AG08396 (cell line): ENCODE data around the gene RDH14.

ENCODE experiments used
- DNase-seq: peaks from one replicate; pipeline ENCODE4 v3.0.0; 2012; ENCODE audit warnings: low spot score, mixed read lengths

The RDH14 gene, protein sequence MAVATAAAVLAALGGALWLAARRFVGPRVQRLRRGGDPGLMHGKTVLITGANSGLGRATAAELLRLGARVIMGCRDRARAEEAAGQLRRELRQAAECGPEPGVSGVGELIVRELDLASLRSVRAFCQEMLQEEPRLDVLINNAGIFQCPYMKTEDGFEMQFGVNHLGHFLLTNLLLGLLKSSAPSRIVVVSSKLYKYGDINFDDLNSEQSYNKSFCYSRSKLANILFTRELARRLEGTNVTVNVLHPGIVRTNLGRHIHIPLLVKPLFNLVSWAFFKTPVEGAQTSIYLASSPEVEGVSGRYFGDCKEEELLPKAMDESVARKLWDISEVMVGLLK

DNA sequence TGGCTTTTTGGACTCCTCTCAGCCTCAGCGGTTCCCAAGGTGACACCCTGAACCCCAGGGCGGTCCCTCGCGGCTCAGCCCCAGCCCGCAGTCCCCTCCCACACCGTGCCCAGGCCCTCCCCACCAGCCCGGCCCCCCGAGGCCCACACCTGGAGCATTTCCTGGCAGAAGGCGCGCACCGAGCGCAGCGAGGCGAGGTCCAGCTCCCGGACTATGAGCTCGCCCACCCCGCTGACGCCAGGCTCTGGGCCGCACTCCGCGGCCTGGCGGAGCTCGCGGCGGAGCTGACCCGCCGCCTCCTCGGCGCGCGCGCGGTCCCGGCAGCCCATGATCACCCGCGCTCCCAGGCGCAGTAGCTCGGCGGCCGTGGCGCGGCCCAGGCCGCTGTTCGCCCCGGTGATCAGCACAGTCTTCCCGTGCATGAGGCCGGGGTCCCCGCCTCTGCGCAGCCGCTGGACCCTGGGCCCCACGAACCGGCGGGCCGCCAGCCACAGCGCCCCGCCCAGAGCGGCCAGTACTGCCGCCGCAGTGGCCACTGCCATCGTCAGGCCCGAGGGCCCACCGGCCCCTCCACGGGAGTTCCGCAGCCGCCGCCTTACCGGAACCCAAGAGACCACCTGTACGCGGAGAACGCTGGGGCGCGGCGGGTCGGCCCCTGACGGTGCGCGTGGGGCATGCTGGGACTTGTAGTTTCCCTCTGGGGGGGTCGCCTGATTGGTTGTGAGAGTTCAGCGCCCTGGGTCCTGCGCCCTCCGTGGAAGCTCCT, at the start of gene RDH14:
RDH14 (minus strand) TSS at position 623 of the 766 bp plus-strand sequence; CDS start at position 542, 81 bp downstream.
- DNase-seq: peak; percentile 93

DNA sequence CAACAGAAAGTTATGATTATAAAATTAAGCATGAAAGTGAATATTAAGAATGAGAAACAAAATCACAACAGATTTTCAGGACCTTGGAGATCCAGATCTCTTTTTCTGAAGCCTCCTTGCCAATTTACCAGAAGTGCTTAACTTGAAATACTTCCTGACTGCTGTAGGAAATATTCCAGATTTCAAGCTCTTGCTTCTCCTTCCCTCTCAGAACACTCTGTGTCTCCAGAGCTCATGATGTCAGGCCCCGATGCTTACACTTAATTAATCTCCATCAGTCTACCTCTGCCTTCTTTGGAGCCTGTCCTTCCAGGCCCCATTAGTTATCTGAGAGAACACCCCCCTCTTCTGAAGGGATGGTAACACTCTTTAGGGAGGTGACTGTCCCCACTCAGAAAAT, 49.6 kb upstream of the RDH14 start:
- no peak for DNase-seq

DNA sequence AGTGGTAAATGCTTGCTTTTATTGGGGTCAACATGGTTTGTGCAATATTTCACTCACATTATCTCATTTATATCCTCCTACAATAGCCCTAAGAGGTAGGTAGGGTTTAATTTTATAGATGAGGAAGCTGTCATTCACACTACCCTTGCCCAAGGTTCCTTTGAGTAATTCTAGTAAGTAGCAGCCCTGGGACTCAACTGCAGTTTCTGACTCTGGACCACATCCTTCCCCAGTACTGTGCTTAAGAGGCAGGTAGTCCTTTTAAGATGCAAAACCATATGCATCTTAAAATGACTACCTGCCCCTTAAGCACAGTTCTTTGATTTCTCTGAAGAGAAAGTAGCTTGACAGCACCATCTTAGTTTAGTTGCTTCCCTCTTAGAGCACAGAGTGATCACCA, 44.7 kb upstream of the RDH14 start:
- no peak for DNase-seq

DNA sequence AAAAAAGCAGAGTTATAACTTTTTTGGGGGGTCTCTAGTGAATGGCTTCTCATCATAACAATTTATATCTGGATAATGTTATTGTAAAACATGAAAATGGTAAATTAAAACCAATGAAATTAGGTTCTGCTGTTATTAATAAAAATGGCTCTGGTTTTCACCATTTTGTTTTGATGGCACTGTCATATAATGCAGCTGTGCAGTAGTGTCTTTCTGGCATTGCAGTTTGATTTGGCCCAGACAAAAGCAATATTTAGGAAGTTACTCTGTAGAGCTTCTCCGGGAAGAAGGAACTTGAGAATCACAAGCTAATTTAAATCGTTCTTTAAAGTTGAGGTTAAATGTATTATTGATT, 44.1 kb upstream of the RDH14 start:
- DNase-seq: no peak

DNA sequence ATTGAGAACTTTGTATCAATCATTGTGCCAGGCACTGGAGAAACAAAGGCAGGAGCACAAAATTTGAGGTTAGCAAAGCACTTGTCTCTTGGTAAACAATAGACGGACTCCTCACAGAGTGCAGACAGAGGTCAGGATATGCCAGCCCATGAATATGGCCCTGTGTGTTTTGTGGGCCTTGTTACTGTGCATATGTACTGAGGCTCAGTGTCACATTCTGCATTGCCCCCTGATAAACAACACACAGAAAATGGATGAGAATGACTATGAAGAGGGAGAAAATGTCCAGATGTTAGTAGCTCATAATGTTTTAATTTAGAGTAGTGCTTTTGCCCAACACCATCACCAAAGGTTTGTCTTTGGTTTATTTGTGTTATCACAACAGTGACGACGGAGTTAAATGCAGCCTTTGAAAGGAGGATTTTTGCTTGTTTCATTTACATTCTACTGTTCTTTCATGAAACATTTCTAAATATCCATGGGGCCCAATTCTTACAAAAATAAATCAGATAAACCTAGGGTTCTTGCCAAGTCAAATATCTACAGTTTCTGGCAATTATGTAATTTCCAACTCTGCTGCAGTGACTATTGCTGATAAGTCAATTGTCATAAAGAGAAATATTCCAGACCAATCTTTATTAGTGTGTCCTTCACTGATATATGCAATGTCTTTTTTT, 43.5 kb upstream of the RDH14 start:
- DNase-seq: no peak

DNA sequence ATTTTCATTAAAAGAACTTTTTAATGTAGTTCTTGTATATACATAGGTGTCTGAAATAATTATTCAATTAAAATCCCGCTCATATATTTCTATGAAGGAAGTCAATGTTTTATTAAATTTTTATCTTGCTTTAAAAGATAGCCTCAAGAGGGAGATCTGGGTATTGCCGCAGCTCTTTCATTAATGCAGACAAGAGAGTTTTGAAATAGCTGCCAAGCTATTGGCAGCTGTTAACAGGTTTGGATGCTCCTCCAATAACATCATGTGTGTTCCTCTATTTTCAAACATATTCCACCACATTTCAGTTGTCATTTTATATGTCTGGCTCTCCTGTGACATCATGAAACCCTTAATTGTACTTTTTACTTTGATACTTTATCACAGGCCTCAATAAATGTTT, 41.8 kb upstream of the RDH14 start:
- DNase-seq: no peak

DNA sequence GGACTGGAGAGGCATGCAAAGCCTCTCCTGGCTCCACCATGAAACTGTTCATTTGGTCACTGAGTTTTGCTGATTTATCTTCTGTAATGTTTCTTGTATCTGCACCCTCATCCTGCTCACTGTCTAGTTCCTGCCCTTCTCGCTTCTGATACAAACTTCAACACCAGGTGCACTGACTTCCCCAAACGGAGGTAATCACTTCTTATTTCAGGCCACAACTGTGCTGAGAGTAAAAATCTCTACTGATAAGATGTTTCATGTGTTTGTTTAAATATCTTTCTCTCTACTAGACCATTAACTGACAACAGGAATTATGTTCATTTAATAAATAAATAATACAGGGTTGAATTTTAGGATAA, 39.8 kb upstream of the RDH14 start:
- no peak for DNase-seq

DNA sequence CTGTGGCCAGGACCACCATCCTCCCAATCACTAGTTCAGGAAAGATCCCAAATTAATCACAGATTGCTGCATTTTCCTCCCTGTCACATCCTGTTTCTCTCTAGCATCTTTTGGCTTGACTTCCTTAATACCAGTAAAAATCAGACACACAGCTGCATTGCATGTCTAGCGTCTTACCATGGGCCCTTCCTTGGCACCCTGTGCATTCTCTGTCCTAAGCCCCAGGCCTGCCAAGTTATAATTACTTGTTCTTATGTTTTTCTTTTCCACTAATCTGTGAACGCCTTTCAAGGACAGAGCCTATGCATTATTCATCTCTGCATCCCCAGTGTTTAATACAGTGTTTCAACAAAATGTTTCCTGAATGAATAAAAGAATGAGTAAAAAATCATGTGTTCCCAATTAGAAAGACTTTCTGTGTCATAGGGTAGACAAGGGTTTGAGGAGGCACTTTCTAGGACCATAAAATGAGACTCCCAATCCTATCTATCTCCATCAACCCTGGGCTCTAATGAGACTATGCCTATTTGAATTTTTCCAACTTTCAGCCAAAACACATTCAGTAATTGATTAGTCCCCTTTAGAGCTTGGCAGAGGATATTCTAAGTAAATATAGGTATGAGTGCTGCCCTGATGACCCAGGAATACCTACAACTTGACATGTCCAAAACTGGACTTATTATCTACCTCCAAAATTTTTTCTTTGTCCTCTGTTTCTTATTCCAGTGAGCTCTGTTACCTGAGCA, 39.2 kb upstream of the RDH14 start:
- no peak for DNase-seq

DNA sequence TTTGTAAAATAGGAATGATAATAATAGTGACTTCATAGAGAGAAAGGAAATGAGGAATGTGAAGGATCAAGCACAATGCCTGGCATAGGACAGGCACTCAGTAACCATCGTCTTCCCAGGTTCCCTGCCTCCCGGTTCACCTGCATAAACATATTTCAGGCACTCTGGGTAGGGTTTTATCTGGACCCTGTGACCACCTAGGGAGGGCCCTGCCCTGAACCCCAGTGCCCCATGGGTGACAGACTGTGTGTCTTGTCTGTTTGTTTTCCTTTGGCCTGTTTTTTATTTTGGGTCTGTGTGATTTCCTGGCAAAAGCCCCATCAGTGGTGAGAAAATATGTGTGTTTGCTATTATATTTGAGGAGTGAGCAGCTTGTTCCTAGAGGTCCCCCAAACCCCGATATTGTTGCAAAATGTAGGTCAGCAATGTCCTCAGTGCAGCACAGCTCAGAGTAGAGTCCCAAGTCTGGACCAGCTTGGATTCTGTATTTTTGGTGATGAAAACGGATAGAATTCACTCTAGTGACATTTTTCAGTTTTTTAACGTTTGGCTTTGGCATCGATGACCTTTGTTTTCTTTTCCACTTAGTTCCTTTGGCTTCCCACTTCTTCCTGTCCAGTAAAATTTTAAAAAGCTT, 38.5 kb upstream of the RDH14 start:
- DNase-seq: no peak

DNA sequence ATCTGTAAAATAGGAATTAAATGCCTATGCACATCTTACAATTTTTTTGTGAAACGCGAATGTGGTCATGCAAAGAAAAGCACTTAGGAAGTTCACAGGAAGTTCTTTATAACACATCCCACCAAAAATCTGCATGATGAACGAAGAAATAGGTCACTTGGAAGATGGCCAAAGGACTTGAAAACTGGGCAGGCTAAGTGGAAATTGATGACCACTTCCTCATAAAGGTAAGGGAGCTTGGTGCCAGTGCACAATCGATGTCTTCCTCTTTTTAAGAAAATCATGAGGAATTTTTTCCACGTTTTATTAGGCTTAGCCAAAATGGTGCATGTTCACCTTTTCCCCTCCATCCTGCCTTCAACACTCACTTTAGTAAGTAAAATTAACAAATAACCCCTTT, 37.2 kb upstream of the RDH14 start:
- DNase-seq: no peak

DNA sequence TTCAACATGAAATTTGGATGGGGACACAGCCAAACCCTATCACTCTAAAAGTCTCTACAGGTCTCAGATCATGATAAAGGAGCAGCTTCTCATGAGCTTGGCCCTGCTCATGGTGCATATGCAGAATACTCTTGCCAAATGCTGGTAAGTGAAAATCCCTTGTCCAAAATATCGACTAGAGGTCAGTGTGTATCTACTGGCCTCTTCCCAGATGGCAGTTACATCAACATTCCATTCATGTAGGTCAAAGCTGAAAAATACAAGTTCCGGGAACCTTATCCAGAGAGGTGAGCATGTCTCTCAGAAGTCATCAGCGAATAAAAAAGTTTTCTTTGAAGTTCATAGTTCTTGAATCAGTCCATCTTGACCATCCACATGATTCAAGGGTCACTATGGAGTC, 36.5 kb upstream of the RDH14 start:
- DNase-seq: no peak

DNA sequence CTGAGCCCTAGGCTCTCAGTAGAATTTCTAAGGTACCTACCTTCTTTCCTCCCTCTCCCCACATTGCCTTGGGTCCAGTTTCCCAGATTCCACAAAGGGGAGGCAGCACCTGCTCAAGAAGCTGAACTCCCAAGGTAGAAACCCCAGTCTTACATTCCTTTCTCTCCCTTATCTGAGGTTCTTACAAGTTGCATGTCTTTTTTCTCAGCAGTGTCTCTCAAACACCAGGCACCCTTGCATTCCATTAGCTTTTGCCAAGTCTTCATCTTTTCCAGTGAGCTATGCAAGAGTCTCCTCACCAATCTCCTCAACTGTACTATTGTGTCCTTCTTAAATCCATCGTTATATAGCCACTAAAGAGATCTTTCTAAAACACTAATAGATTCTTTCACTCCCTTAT, 33.0 kb upstream of the RDH14 start:
- DNase-seq: no peak

DNA sequence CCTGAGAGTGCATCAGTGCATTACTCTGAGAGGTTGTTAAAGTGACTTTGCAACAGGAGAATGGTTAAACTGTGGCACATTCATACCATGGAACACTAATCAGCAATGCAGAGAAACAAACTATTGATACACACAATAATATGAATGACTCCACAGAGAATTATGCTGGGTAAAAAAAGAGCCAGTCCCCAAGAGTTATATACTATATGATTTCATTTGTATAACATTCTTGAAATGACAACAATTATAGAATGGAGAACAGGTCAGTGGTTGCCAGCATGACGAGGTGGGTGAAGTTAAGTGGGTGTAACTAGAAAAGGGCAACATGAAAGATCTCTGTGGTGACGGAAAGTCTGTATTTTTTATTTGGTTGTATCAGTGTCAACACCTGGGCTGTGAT, 31.9 kb upstream of the RDH14 start:
- no peak for DNase-seq

DNA sequence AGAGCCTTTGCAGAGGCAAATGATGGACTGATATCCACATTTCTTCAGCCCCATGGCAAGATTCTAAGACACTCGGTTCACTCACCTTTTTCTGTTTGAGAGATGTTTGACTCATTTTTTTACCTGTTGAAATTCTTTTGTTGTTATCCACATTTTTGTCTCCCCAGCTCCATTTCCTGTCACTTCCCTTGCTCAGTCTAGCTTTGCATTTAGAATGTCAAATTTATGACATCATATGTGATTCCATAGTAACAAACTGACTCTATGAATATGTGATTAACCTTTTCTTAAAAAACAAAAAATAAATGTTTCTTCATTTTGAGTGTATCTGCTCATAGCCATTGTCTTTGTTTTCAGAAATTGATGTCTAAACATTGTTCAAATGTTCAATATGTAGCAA, 28.9 kb upstream of the RDH14 start, which contains the start of gene NT5C1B:
NT5C1B (minus strand) TSS at position 216 of the 400 bp plus-strand sequence; CDS start at position 115, 101 bp downstream.
- no peak for DNase-seq

DNA sequence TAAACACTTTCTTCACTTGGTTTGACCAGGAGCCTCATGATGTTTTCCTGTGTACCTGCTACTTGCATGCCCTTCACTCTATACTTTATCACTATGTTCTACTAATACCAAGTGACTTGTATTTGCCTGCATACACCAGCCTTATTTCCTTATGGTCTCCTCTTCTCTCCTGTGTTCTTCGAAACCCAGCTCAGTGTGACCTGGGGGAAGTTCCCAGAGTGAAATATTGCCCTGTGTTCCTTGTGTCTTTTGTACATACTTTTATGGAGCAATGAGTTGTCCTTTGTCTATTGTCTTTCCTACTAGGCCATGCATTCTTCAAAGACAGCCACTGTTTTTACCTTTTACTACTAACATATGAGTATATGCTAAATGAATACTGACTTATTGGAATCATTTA, 28.3 kb upstream of the RDH14 start:
- no peak for DNase-seq

DNA sequence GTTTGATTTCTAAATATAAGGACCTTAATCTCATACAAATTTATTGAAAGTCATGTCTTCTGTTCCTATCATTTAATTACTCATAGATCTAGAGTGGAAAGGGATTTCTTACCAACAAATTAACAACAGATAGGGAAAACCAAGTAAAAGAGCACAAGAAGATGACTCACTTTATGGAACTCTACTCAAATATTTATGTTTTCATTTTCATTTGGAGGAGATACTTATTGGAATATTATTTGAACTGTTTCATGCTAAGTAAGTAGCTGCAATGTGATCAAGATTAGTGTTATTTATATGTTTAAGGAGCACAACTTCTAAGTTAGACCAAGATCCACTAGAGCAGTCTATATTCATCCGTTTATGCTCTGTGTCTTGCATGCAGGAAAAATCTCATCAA, 27.6 kb upstream of the RDH14 start:
- DNase-seq: no peak

DNA sequence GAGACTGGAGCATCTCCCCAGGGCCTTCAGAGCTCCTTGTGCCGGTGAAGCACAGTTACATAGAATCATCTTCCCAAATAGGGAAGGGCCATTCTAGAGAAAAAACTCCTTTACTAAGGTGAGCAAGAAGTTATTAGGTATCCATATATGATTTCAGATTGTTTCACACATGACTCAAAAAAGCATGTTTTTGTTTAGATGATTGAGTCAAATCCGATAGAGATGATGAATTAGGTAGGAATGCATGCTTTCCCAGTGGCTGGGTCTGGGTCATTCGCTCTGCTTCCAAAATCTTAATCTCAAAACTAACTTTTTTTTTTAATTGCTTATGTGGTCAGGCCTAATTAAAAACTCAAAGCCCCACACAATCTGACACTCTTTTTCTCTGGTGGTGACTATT, 25.1 kb upstream of the RDH14 start:
- DNase-seq: peak; percentile 20

DNA sequence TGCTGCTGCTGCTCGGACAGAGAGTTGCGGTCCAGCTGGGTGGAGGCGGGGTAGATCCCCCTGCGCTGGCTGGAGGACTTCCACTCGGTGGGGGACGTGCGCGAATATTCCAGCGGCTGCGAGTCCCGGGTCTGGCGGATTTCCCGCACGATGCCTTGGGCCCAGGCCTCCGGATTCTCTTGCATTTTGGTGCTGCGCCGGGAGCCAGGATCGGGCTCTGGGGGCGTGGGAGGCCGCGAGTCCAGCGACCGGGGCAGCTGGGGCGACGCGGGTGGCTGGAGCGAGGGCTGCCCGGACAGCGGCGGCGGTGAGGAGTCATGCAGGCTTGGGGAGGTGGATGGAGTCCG, 24.1 kb upstream of the RDH14 start:
- no peak for DNase-seq

DNA sequence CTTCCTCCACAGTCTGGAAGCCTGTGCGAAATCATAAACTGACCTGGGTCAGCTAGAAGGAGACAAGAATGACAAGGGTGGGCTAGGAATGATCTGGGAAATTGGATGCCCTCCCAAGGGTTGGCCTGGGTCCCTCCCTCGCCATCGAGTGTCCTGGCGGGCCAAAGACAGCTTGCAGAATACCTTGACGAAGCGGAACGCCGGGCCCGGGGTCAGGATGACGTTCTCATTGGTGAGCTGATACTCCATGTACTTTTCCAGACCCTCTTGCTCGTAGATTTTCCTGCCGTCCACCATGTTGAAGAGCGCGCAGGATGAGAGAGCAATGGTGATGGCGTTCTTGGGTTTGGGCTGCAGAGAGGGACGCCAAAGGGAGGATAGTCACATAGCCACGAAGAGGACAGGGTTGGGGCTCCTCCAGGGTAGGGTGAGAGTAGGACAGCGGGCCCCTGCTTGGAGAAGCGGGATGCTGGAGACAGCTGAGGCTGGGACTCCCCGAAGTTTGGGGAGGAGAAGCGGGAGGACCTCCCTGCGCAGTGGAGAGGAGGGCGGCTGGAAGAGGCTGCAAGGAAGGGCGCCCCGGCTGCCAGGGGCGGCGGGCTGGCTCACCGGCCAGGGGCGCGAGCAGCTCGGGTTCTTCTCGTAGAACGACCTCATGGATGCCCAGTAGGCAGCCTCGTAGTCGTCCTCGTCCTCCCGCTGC, 23.6 kb upstream of the RDH14 start:
- no peak for DNase-seq

DNA sequence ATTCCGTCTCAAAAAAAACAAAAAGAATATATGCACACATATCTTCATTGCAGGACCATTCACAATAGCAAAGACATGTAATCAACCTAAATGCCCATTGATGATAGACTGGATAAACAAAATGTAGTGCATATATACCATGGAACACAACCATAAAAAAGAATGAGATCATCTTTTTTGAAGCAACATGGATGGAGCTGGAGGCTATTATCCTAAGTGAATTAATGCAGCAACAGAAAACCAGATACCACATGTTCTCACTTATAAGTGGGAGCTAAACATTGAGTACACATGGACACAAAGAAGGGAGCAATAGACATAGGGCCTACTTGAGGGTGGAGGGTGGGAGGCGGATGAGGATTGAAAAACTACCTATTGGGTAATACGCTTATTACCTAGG, 20.2 kb upstream of the RDH14 start:
- no peak for DNase-seq

DNA sequence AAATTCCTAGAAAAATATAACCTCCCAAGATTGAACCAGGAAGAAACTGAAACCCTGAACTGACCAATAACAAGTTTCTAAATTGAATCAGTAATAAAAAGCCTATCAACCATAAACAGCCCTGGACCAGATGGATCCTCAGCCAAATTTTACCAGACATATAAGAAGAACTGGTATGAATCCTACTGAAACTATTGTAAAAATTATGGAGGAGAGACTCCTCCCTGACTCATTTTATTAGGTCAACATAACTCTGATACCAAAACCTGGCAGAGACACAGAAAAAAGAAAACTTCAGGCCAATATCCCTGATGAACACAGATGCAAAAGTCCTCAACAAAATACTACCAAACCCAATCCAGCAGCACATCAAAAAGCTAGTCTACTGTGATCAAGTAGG, 17.6 kb upstream of the RDH14 start:
- no peak for DNase-seq
